HG02798 (cell line): ENCODE data around the gene NPAS1.
A peak's percentile ranks its signal among the peaks of the same experiment; 100 is the strongest.

Experiments used
- ATAC-seq: cut with Tn5 transposase; IDR thresholded peaks from one replicate; pipeline ENCODE4 v1.9.1; 2021; ENCODE audit warnings: mild to moderate bottlenecking; ENCODE audit not compliant: unreplicated experiment, poor library complexity

The NPAS1 gene

DNA sequence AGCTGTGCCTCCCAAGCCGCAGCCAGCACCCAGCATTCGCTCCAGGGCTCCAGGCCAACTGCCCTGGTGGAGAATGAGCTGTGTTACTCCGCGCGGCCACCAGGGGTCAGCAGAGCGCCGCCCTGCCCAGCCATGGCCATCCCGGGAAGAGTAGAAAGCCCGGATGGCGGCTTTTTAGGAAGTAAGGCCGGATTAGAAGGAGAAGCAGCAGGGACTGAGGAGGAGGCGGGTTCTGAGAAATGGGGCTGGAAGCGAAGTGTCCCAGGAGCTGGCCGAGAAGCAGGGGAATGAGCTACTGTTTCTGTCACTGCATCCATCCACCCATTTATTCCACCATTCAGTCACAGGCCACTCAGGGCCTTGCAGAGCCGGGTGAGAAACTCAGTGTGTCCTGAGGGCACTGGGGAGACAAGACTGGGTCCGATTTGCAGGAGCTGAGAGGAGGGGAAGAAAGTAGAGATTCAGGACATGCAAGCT is 6.6 kb upstream of the NPAS1 start:
- ATAC-seq: no peak

DNA sequence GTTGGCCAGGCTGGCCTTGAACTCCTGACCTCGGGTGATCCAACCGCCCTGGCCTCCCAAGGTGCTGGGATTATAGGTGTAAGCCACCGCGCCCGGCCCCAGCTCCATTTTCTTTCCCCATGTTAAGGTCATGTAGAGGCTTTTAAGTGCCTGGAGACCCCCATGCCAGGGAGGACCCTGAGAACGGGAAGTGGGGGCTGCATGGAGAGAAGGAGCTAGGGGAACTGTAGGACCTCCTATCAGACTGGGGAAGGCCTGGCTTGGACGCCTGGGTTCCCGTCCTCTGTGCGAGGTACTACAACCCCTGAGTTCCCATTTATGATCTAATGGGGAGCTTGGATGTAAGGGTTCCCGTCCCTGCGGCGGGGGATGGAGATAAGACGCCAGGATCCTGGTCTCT is 714 bp upstream of the NPAS1 start:
- no peak for ATAC-seq

DNA sequence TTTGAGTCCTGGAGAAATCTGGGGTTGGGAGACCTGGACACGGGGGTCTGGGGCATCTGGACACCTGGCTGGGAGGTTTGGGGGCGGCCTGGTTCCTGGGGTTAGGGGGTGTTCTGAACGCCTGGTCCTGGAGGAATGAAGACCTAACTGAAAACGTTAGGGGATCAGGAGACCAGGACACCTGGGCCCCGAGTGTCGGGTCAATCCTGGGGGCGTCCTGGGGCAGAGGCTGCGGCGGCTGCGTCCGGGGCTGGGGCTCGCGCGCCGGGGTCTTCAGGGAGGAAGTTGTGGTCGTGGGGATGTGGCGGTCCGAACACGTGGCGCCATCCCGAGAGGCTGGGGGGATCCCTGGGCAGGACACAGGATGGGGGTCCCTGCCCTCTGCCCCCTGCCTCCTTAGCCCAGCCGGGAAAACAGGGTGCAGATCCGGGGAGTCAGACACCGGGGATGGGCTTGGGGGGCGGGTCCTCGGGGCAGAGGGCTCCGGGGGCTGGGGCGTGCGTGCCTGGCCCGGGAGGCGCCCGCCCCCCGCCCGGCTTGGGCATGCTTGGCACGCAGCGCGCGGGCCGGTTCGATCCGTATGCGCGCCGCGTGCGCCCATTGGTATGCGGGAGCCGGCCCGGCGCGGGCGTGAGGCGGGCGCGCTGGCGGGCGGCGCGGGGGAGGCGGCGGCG is 632 bp downstream of the NPAS1 start:
- ATAC-seq: no peak

DNA sequence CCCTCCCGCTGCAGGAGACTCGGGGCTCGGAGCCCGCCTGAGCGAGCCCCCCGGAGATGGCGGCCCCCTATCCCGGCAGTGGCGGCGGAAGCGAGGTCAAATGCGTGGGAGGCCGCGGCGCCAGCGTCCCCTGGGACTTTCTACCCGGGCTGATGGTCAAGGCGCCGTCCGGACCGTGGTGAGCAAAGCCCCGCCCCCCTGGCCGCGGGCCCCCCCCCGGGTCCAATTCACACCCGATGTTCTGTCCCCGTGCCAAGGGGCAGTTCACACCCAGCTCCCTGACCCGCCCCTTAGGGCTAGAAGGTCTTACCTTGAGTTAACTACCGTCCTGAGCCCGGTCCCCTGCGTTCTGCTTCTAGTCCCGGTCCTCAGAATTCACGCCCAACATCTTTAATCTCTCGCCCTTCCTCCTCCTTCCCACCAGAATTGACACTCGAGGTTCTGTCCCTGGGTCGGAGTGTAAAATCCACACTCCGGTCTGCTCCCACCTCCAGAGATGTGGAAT is 1.4 kb downstream of the NPAS1 start:
- no peak for ATAC-seq

DNA sequence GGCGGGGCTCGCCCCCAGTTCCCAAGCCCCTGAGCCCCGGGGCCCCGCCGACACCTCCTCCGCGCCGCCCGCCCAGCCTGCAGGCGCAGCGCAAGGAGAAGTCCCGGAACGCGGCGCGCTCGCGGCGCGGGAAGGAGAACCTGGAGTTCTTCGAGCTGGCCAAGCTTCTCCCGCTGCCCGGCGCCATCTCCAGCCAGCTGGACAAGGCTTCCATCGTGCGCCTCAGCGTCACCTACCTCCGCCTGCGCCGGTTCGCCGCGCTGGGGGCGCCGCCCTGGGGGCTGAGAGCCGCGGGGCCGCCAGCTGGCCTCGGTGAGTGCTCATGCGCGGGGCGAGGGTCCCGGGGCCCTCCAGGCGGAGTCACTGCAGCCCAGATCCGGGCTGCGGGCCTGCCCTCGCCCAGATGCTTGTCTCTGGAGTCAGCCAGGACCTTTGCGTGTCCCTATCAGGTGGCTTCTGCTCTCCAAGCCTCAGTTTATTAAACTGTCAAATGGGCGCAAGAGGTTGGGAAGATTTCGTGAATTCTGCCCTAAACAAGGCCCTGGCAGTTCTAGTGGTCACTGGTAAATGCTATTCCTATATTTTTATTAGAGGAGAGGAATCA is 2.0 kb downstream of the NPAS1 start:
- no peak for ATAC-seq

DNA sequence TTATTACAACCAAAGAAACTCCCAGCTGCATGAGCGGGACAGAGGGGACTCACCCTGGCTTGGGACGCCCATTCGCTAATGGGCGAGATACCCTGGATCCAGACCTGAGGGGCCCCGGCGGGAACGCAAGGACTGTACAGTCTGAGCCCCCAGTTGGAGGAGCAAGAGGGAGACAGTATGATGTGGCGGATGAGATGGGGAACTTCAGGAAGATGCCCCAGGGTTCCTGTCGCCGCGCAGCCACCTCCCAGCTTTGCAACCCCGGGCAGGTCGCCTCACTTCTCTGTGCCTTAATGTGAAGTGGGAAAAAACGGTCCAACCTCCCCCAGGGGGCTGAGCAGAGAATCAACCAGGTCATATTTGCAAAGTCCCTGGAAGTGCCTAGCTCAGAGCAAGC is 2.5 kb downstream of the NPAS1 start:
- ATAC-seq: no peak

DNA sequence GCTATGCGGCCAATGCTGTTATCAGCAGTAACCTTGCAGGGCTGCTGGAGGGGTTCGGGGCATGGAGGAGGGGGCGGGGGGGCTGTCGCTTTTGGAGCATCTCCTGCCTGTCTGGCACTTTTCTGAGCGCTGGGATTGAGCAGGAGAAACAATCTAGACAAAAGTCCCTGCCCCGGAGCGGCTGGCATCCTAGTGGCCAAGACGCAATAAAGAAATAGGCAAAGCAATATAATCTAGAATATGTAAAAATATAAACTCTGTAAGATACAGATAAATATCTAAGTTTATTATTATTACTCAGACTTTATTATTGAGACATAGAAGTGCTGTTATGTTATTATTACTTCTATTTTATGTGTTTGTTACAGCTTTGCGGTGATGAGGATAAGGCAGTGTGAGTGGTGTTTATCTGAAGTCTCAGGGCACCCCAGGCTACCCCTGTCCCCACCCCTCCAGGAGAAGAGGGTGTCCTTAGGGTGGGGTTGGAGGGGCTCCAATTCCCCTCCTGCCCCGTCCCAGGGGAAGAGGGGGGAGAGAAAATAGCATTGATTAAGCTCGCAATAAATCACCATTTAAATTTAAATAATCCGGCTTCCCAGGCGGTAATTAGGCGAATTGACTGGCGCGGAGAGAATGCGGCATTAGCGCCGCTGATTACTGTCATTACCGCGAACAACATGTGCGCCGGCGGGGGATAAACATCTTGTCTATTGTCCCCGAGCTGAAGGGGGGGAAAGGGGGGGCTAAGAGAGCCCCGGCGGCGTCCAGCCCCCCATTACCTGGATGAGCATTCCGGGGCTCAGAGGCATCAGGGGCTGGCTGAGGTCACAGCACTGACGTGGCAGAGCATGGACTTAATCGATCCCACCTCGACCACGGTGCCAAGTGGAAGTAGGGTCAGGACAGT is 3.2 kb downstream of the NPAS1 start:
- ATAC-seq: no peak

DNA sequence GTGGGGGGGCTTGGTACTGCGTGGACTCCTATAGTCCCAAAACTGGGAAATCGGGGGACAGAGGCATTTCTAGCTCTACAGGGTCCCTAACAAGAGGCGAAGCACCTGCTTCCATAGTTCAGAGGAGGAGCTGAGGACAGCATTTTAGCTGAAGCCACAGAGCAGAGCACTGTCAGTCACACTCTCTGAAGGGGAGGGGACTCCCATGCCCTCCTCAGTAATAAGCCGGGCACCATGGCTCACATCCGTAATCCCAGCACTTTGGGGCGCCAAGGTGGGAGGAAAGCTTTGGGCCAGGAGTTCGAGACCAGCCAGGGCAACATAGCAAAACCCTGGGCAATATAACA is 3.8 kb downstream of the NPAS1 start:
- ATAC-seq: no peak

DNA sequence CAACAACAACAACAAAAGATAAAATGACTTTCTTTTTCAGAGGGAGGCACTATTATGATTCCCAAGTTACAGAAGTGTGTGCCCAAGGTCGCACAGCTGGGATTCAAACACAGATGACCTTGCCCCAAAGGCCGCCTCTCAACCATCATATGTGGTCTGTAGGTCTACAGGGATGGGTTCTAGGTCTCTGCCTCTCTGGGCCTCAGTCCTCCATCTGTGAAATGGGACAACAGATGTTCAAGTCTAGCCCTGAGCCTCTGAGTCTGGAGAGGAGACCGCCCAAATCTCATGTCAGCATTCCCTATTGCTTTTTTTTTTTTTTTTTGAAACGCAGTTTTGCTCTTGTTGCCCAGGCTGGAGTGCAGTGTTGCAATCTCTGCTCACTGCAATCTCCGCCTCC is 4.9 kb downstream of the NPAS1 start:
- ATAC-seq: no peak

DNA sequence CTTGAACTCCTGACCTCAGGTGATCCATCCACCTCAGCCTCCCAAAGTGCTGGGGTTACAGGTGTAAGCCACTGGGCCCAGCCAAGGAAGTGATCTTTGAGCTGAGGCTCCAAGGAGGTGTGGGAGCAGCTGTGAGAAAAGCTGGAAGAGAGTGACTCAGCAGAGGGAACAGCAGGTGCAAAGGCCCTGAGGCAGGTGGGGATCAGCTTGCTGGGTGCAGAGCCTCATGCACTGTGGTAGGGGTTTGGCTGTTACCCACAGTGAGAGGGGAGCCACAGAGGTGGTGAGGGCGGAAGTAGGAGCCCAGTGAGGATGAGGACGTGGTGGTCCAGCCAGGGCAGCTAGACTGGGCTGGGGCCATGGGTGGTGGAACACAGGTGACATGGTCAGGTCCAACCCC is 6.5 kb downstream of the NPAS1 start:
- ATAC-seq: no peak

DNA sequence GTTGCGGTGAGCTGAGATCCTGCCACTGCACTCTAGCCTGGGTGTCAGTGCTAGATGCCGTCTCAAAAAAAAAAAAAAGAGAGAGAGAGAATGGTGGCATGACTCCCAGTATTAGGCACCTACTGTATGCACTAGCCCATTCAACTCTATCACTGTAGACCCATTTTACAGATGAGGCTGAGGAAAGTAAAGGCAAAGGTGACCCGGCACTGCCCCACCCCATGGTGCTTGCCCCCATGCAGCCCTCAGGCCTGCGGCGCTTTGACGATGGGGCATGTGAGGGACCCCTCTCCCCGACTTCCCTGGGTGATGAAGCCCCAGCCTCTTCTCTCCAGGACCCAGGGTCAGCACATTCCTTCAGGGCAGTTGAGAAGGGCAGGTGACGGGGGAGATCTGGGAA is 7.3 kb downstream of the NPAS1 start:
- ATAC-seq: no peak

DNA sequence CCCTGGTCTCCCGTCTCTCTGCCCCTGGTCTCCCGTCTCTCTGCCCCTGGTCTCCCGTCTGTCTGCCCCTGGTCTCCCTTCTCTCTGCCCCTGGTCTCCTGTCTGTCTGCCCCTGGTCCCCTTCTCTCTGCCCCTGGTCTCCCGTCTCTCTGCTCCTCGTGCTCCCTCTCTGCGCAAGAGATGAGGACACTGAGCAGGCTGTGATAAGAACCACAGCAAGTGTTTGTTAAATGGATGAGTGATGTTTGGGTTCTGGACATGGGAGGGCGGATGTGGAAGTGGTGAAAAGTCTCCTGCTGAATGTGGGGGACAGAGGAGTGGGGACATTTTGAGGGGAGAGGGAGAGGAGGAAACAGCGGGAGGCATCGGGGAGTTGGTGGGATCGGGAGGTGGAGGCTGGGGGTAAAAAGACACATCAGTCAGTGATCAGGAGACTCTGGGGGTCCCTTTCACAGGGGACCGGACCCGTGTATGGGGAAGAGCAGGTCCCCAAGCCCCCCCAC is 8.0 kb downstream of the NPAS1 start:
- ATAC-seq: no peak

DNA sequence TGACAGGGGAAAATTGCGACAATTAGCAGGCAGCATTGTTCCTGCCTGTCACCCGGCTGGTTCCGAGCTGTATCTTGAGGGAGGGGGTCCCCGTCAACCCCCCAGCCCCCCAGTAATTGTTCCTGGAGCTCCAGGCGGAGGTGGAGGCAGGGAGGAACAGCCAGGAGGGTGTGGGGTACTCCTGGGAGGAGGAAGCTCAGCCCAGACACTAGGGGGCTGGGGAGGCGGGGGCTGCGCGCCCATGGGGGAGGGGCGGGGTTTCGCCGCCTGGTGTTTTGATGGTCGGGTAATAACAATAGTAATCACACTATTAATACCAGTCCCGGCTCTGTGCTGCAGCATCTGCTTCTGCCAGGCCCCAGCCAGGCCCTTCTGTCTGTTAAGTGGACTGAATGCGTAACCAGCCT is 8.6 kb downstream of the NPAS1 start:
- no peak for ATAC-seq

DNA sequence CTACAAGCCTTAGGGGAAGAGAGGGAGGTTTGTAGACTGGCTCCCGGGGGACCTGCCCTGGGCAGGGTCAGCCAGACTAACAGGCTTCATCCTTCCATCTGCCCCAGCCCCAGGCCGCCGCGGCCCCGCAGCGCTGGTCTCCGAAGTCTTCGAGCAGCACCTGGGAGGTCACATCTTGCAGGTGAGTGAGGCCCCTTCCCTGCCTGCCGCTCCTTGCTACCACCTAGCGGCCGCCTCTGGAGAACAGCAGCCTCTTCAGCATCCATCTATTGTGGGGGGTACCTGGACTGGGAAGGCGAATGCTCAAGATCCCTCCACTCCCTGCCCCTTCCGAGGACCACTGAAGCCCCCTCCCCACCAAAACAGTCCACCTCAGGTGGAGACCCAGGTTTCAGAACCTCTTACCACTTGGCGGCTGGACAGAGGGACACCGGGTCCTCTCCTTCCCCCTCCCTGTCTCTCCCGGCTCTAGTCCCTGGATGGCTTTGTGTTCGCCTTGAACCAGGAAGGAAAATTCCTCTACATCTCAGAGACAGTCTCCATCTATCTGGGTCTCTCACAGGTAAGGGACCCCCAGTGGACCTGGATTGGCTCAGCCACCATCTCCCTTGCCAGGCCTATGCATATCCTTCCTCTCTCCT is 12.7 kb downstream of the NPAS1 start:
- peak; percentile 32 for ATAC-seq

DNA sequence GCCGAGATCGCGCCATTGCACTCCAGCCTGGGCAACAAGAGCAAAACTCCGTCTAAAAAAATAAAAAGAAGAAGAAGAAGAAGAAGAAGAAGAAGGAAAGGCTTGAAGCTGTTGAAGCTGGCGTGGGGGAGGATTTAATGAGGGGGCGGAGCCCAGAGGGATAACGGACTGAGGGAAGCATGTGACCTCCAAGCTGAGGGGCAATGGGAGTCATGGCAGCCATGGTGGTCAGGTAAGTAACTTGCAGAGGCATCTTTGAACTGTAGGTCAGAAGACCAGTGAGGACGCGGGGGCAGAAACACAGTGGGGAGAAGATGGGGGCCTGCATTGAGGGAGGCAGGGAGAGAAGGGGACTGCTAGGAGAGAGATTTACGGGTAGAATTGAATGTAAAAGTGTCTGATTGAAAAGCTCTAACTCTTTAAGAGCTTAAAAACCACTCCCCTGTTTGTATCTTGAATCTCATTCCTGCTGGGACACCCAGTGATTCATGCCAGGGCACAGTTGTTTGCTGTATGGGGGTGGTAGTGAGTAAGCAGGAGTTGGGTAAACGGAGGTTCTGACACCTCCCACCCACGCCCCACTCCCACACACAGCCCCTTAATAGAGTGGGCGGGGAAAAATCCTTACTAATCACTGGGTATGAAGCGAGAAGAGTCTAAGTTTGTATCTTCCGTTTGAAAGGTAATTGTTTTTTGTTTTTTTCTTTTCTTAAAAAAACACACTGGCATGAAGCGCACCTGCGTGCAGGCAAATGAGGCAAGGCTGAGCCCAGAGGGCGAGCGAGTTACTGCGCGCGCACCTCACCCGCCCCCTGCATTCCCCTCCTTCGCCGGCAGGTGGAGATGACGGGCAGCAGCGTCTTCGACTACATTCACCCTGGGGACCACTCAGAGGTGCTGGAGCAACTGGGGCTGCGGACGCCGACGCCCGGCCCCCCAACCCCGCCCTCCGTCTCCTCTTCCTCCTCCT is 15.8 kb downstream of the NPAS1 start:
- ATAC-seq: peak; percentile 90

DNA sequence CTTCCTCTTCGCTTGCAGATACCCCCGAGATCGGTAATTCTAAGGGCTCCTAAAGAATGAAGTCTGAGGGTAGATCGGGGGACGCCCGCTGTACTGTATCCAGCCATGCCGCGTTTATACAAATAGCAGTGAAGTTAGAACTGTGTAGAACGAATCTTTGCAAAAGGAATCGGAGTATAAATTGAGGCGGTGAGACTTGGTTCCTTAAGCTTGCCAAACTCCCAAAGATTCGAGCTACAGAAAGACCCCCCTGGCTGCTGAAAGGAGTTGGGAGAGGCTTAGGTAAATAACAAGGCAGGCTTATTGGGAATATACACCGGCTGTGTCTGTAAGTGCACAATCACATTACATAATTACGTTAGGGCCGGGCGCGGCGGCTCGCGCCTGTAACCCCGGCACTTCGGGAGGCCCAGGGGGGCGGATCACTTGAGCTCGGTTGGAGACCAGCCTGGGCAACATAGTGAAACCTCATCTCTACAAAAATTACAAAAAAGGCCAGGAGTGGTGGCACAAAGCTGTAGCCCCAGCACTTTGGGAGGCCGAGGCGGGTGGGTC is 16.5 kb downstream of the NPAS1 start:
- no peak for ATAC-seq

DNA sequence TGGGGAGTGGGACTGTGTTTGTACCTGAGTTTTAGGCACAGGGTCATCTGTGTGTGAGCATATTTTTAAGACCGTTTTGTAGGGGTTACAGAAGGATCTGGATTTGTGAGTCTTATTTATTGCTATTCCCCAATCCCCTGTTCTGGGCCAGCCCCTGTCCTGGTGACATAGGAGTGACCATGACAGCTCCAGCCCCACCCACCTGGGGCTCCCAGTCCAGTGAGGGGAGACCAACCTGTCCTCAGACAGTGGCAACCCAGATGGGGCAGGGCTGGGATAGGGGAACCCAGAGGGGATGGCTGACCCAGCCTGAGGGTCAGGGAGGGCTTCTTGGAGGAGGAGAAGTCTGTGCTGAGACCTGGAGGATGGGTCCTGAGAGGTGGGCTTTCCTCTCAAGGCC is 18.1 kb downstream of the NPAS1 start:
- ATAC-seq: no peak

DNA sequence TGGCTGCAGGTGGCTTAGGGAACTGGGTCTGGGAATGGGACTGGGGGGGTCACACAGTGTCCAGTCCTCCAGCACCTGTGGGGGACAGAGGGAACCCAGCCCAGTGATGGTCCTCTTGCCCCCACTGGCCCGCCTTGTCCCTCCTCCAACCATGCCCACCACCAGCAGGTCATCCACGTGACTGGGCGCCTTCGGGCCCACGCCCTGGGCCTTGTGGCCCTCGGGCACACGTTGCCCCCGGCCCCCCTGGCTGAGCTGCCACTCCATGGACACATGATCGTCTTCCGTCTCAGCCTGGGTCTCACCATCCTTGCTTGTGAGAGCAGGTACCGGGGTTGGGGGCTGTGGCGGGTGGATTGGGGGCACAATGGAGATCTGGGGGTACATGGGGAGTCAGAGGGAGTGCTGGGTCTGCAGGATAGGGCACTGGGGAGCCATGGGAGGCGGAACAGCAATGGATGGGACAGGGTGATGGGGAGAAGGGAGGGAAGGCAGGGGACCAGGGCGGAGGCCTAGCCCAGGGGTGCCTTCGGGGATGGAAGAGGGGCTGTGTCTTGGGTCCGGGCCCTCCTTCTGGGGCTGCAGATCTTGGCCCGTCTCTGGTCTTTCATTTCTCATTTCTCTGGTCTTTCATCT is 19.7 kb downstream of the NPAS1 start:
- ATAC-seq: no peak

DNA sequence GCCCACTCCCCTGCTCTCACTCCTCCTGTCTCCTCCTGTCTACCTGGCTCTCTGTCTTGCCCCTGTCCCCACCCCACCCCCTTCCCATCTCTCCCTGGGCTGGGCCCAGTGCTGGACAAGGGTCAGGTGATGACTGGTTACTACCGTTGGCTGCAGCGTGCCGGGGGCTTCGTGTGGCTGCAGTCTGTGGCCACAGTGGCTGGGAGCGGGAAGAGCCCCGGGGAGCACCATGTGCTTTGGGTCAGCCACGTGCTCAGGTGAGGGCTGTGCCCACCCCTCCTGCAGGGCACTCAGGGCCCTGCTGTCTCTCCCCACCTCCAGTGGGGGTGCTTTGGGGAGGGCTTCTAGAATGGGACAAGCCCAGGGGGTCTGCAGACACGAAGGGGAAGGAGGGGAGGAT is 21.2 kb downstream of the NPAS1 start:
- no peak for ATAC-seq
